Heart right ventricle (tissue), 16 donors: ENCODE measurements around the gene CBARP. TPM values are rescaled to one million over a fixed set of nuclear protein-coding genes. Genes with fewer than 3 reads are reported as not detected.
A peak's percentile ranks its signal among the peaks of the same experiment; 100 is the strongest.

Source experiments
- ATAC-seq, 8 donors: fragments of 200-7000 bp; cut with Tn5 transposase; one replicate each; pipeline ENCODE4 v1.9.1; 2020; ENCODE audit warnings: mild to moderate bottlenecking in 8 of 8, moderate library complexity in 8 of 8, moderate number of reproducible peaks in 1 of 8
- DNase-seq, 2 donors: peaks; one replicate each; pipeline ENCODE4 v3.0.0-alpha.2; 2020
- H3K27ac ChIP-seq, 10 donors: fragments of 200-600 bp; sonication (generic) in 2 of 10; one replicate each; pipeline versions ENCODE4 v1.5.0 to v1.8.0; 2020 to 2022; ENCODE audit warnings: mild to moderate bottlenecking in 3 of 10
- H3K27me3 ChIP-seq, 7 donors: fragments of 200-600 bp; one replicate each; pipeline ENCODE4 v1.8.0; 2021 to 2022; ENCODE audit warnings: mild to moderate bottlenecking in 2 of 7
- H3K36me3 ChIP-seq, 9 donors: fragments of 200-600 bp; sonication (generic) in 1 of 9; one replicate each; pipeline versions ENCODE4 v1.5.0 to v1.8.0; 2020 to 2022; ENCODE audit warnings: mild to moderate bottlenecking in 2 of 9
- H3K4me1 ChIP-seq, 9 donors: fragments of 200-600 bp; sonication (generic) in 1 of 9; one replicate each; pipeline versions ENCODE4 v1.5.0 to v1.8.0; 2020 to 2022; ENCODE audit warnings: mild to moderate bottlenecking in 4 of 9
- H3K4me3 ChIP-seq, 10 donors: fragments of 200-600 bp; sonication (generic) in 2 of 10; one replicate each; pipeline versions ENCODE4 v1.5.0 to v1.8.0; 2020 to 2022; ENCODE audit warnings: mild to moderate bottlenecking in 7 of 10, moderate library complexity in 2 of 10
- H3K9me3 ChIP-seq, 11 donors: fragments of 200-600 bp in 10 of 11; sonication (generic) in 2 of 11; one replicate each; pipeline versions ENCODE4 v1.5.0 to v1.8.0; 2013 to 2022; ENCODE audit warnings: mild to moderate bottlenecking in 2 of 11, control low read depth in 1 of 11, moderate library complexity in 1 of 11
- WGBS, 2 donors: extraction: QIAGEN DNeasy Blood & Tissue Kit; methylation state at CpG; one replicate each; pipeline ENCODE4 v1.1.7; 2013; ENCODE audit warnings: inconsistent platforms in 1 of 2; 5-methylcytosine and 5-hydroxymethylcytosine counted together
- intact Hi-C, 10 donors: fragments of 100-400 bp; cut with DNase I; formaldehyde crosslinking; loops; one replicate each; pipeline versions ENCODE4 v1.11.1 to v1.14.2; 2022
- long read RNA-seq, 3 donors: library from polyadenylated mRNA; unstranded; transcript quantifications; one replicate each; pipeline ENCODE4 v2.0.0, GENCODE V29; 2020 to 2021
- polyA plus RNA-seq, 2 donors: library from polyadenylated mRNA; stranded (reverse); fragments of 200-250 nt; gene quantifications; one replicate each; pipeline ENCODE4 v1.2.3, GENCODE V29; 2013
- total RNA-seq, 10 donors: library from RNA; stranded (reverse); fragmentation: NEBNext Ultra II Directional in 3 of 10; extraction: Animal tissue kit (Norgen Biotek cat#: 25700) in 3 of 10; gene quantifications; one replicate each; pipeline versions ENCODE4 v1.2.1 to v1.2.4, GENCODE V29; 2021 to 2023
- TF ChIP-seq, protein P1 (sequence below), 9 donors: fragments of 200-600 bp; sonication (generic) in 2 of 9; IDR thresholded peaks; one replicate each; pipeline versions ENCODE4 v1.5.0 to v1.8.0; 2021 to 2022; ENCODE audit warnings: antibody characterized with exemption in 9 of 9, mild to moderate bottlenecking in 5 of 9, moderate library complexity in 1 of 9
- donor health status: Arrhythmogenic right ventricular cardiomyopathy.
- donor health status: ischemic (EF 13 %, LVEDD 7.1; RV severe dilation, severe dysfunction).
- donor health status: healthy with polysubstance abuse.
- donor health status: DM: no; HTN: yes; CAD: no.
- donor health status: DM: no; HTN: no; CAD: no.
- donor health status: ischemic (EF 25% LVEDD 6.9; RV normal size, moderate dysfunction).
- donor health status: ischemic (EF 25% LVEDD 5.7; RV mildly dilated, moderate dysfunction).
- donor health status: healthy.
- donor health status: DM: yes; HTN: yes; CAD: no.
- donor health status: Ischemic cardiomyopathy.
- donor health status: ischemic (EF 35%, LVEDD 5.7; RV mildly dilated, moderate dysfunction).
- donor health status: nonischemic (EF 11% LVEDD 7.7; RV severe dilation, severe dysfunction).
- donor health status: DM: yes; HTN: yes; CAD: no.
- donor health status: PGD.
- donor health status: ischemic (EF 29% LVEDD 5.4; RV normal size, mild dysfunction).
- donor health status: nonischemic (EF 23%, LVEDD 6.1; RV moderate dilation, normal function).

CBARP gene
- 1 to 10 TPM in 9 of 10 donors, under 1 TPM in 1; 0.96 to 2.2 (median 1.4) TPM for total RNA-seq
- polyA plus RNA-seq: 1 to 10 TPM in 1 of 2 donors, under 1 TPM in 1; 0.73 to 1.3 TPM
- long read RNA-seq, donor 1, partial matches to known transcripts: 0 of 5 reads
- long read RNA-seq, donor 1, other reads (novel, unspliced or antisense): 5 of 5 reads
- long read RNA-seq, donor 2, partial matches to known transcripts: 1 of 4 reads
- long read RNA-seq, donor 2, other reads (novel, unspliced or antisense): 3 of 4 reads
- long read RNA-seq, donor 3: 0 reads

DNA sequence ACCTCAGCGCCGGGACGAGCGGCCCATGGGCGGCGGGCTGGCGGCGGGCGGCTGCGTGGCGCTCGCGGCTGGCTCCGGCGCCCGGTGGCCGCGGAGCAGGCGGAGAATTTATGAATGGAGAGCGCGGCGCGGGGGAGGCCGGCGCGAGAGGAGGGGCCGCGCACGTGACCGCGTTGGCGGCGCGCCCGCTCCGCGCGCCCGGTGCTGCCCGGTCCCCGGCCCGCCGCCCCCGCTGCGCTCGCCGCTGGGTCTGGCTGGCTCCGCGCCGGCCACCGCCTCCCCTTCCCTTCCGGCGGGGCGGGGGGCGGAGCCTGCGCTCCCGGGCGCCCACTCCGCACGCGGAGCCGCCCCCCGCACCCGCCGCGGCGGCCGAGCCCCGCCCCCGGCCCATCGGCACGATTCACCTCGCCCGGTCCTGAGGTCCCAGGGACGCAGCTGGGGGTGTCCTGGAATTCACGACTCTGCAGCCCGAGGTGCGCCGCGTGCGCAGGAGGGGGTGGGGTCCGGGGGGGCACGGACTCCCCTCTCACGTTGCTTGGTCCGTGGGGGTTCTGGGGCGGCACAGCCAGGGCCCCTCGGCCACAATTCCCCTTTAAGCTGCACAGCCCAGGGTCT is at the start of gene CBARP:
Gene CBARP (minus strand): TSS at position 252 of the 615 bp plus-strand sequence. CDS start 1,905 bp downstream, outside the sequence.
- ATAC-seq (no peak), DNase-seq (no peak)
- H3K9me3 ChIP-seq: no peaks in the 10 kb centered on the region
- H3K36me3 ChIP-seq: peaks cover 0 to 6% (median 0%) of the 10 kb centered on the region in 9 donors
- intact Hi-C loops: loop anchor here in 2 of 10 donors (2.0 to 10.0 kb wide), 2 partner anchors 17 to 313 kb away; partner anchors contain the start of gene ARID3A (in 1 of the 2)
- H3K27me3 ChIP-seq: peaks cover 0 to 24% (median 0%) of the 10 kb centered on the region in 7 donors
- H3K4me3 ChIP-seq: peak within 1 kb of the TSS; percentile 25 to 70 (median 61)
- H3K4me1 ChIP-seq: peaks cover 26 to 59% (median 45%) of the 10 kb centered on the region in 9 donors
- 0 to 1% methylated on average over 67 to 87 of the region's 87 CpGs for WGBS, 2 donors
- TF ChIP-seq, protein P1, sequence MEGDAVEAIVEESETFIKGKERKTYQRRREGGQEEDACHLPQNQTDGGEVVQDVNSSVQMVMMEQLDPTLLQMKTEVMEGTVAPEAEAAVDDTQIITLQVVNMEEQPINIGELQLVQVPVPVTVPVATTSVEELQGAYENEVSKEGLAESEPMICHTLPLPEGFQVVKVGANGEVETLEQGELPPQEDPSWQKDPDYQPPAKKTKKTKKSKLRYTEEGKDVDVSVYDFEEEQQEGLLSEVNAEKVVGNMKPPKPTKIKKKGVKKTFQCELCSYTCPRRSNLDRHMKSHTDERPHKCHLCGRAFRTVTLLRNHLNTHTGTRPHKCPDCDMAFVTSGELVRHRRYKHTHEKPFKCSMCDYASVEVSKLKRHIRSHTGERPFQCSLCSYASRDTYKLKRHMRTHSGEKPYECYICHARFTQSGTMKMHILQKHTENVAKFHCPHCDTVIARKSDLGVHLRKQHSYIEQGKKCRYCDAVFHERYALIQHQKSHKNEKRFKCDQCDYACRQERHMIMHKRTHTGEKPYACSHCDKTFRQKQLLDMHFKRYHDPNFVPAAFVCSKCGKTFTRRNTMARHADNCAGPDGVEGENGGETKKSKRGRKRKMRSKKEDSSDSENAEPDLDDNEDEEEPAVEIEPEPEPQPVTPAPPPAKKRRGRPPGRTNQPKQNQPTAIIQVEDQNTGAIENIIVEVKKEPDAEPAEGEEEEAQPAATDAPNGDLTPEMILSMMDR (IDR thresholded peaks at IDR 0.05): no peak
- peak within 1 kb of the TSS in 9 of 10 donors; percentile 1 to 100 (median 98) for H3K27ac ChIP-seq

- H3K36me3 ChIP-seq: no peaks in the 10 kb centered on the region
- intact Hi-C loops: loop anchor here in 5 of 10 donors (5.0 to 10.0 kb wide), 4 partner anchors 68 to 88 kb away; a partner anchor contains a TSS
- H3K4me3 ChIP-seq: no peak overlapping the region
- no peak for DNase-seq
- TF ChIP-seq, protein P1 (IDR thresholded peaks at IDR 0.05): no peak
- no peak overlapping the region for H3K27ac ChIP-seq
- peaks cover 0 to 16% (median 3%) of the 10 kb centered on the region in 9 donors for H3K4me1 ChIP-seq
- WGBS, 2 donors: 34 to 40% methylated on average over 25 to 38 of the region's 38 CpGs
- peaks cover 22 to 84% (median 79%) of the 10 kb centered on the region in 7 donors for H3K27me3 ChIP-seq
- no peaks in the 10 kb centered on the region for H3K9me3 ChIP-seq
- no peak for ATAC-seq
Observed at GRCh38 chr19:1286487-1287353, 48.9 kb upstream of the CBARP start.

GRCh38 chr19:1285737-1286360 is 48.0 kb upstream of the CBARP start, which contains the start of gene EFNA2:
Gene EFNA2, plus strand, starts transcription at chr19:1285873. Its CDS starts 296 bp downstream, at chr19:1286169.
- DNase-seq (no peak), ATAC-seq (no peak)
- Histone ChIP-seq H3K4me3 (peak within 1 kb of the TSS in 1 of 10 donors; percentile 15), H3K27ac (no peak within 1 kb of the TSS), H3K4me1 (peaks cover 0 to 16% (median 3%) of the 10 kb centered on the region in 9 donors), H3K9me3 (no peaks in the 10 kb centered on the region), H3K36me3 (no peaks in the 10 kb centered on the region), H3K27me3 (peaks cover 22 to 76% (median 71%) of the 10 kb centered on the region in 7 donors)
- TF ChIP-seq, protein P1 (IDR thresholded peaks at IDR 0.05): no peak
- 0% methylated on average over 25 to 110 of the region's 113 CpGs for WGBS, 2 donors
- intact Hi-C loops: loop anchor here in 5 of 10 donors (5.0 to 10.0 kb wide), 4 partner anchors 69 to 89 kb away; a partner anchor contains a TSS
